IPS-15b (cell line): Measurements from ENCODE around the gene ZNF469.

ENCODE experiments used
- H3K27me3 ChIP-seq: one replicate; pipeline ENCODE4 v1.6.1; 2013; ENCODE audit warnings: low read length; ENCODE audit not compliant: control insufficient read depth, insufficient read depth
- H3K36me3 ChIP-seq: one replicate; pipeline ENCODE4 v1.6.1; 2013; ENCODE audit warnings: low read length; ENCODE audit not compliant: control insufficient read depth, insufficient read depth
- H3K4me1 ChIP-seq: one replicate; pipeline ENCODE4 v1.6.1; 2013; ENCODE audit warnings: mild to moderate bottlenecking, low read length; ENCODE audit not compliant: control insufficient read depth, insufficient read depth
- H3K4me3 ChIP-seq: one replicate; pipeline ENCODE4 v1.5.1; 2013; ENCODE audit warnings: low read depth, low read length
- H3K9ac ChIP-seq: one replicate; pipeline ENCODE4 v1.6.1; 2013; ENCODE audit warnings: low read depth, mild to moderate bottlenecking, low read length
- H3K9me3 ChIP-seq: one replicate; pipeline ENCODE4 v1.6.1; 2013; ENCODE audit warnings: mild to moderate bottlenecking, low read length; ENCODE audit not compliant: control insufficient read depth, insufficient read depth

ZNF469 gene

DNA sequence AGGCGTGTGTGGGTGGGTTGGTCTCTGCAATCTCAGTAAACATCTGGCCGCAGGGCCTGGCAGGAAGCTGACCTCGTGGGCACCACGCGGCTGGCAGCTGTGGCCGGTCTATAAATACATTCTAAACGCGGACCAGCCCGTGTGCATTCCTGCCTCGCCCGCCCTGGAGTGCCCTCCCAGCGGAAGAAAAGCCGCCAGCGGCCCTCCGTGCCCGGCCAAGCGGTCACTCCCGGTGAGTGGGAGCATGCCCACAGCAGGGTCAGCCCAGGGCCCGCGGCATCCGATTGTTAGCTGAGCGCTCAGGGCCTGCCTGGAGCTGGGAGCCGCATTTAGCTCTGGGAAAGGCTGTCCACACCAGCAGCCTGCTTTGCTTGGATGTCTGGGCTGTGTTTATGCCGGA is 10.3 kb downstream of the ZNF469 start:
- no peaks in the 10 kb centered on the region for H3K4me1 ChIP-seq
- H3K36me3 ChIP-seq, result no peaks in the 10 kb centered on the region
- no peaks in the 10 kb centered on the region for H3K27me3 ChIP-seq
- H3K4me3 ChIP-seq, result no peak overlapping the region
- no peak overlapping the region for H3K9ac ChIP-seq
- H3K9me3 ChIP-seq, result no peaks in the 10 kb centered on the region

DNA sequence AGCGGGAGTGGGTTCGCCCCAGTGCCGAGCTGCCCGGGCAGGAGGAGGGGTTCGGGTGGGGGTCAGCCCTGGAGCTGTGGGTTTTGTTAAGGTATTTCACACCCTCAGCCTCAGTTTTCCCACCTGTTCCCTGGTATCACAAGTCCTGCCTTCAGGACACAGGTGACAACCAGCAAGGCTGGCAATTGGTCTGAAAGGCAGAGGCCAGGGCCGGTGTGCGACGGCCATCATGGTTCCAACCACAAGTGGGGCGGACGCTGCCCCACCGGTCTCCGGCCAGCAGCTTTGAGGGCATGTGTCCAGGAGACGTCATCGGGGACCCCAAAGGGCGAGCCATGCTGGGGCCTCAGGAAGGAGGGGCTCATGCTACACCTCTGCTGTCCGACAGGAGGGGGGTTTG is 10.8 kb downstream of the ZNF469 start:
- no peaks in the 10 kb centered on the region for H3K36me3 ChIP-seq
- no peak overlapping the region for H3K4me3 ChIP-seq
- H3K9ac ChIP-seq, result no peak overlapping the region
- no peaks in the 10 kb centered on the region for H3K9me3 ChIP-seq
- no peaks in the 10 kb centered on the region for H3K27me3 ChIP-seq
- H3K4me1 ChIP-seq, result no peaks in the 10 kb centered on the region

DNA sequence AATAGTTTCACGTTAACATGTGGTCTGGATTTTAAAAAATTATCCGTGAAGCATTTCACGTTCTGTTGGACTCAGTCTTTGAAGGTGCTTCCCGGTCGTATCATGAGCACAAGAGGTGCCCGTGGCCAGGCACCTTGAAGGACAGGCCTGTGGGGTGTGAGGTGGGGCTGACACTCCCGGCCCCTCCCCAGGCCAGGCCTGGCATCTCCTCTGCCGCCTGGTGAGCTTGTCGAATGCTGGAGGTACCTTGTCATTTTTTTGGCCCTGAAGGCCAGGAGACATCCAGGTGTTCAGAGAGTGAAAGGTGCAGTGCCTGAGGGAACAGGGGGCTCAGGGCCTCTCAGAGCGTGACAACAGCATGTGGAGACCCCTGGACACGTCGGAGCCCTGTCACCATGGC is 11.7 kb downstream of the ZNF469 start:
- no peaks in the 10 kb centered on the region for H3K36me3 ChIP-seq
- no peaks in the 10 kb centered on the region for H3K9me3 ChIP-seq
- H3K4me1 ChIP-seq, result no peaks in the 10 kb centered on the region
- no peaks in the 10 kb centered on the region for H3K27me3 ChIP-seq
- H3K9ac ChIP-seq, result no peak overlapping the region
- no peak overlapping the region for H3K4me3 ChIP-seq

DNA sequence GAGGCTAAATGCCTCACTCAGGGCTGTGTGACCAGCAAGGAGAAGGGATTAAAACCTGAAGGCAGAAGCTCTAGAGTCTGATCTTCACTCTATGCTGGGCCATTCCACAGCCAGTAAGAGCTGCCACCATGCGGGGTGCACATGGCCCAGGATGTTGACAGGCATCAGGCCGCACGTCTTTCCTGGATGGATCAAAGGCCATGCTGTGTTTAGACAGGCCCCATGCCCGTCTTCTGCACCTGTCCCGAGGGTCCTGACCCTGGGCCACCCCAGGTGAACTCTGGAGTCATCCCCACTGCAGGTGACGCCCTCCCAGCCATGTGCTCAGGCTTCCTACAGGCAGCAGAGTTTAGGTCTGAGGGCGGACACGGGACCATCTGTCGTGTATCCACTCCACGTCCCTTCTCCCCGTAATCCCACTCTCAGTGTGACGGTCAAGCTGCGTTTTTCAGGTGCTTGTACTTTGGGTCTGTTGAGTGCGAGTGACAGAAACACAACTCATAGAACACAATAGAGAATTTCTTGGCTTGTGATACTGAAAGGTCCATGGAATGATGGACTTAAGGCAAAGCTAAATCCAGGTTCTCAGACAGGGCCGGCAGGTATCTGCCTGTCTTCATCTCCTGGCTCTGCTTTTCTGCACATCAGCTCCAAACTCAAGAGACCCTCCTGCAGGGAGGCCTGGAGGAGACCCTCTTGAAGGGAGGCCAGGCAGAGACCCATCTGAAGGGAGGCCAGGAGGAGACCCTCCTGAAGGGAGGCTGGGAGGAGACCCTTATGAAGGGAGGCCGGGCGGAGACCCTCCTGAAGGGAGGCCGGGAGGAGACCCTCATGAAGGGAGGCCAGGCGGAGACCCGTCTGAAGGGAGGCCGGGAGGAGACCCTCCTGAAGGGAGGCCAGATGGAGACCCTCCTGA is 13.2 kb downstream of the ZNF469 start:
- Histone ChIP-seq H3K27me3 (no peaks in the 10 kb centered on the region), H3K36me3 (no peaks in the 10 kb centered on the region)

DNA sequence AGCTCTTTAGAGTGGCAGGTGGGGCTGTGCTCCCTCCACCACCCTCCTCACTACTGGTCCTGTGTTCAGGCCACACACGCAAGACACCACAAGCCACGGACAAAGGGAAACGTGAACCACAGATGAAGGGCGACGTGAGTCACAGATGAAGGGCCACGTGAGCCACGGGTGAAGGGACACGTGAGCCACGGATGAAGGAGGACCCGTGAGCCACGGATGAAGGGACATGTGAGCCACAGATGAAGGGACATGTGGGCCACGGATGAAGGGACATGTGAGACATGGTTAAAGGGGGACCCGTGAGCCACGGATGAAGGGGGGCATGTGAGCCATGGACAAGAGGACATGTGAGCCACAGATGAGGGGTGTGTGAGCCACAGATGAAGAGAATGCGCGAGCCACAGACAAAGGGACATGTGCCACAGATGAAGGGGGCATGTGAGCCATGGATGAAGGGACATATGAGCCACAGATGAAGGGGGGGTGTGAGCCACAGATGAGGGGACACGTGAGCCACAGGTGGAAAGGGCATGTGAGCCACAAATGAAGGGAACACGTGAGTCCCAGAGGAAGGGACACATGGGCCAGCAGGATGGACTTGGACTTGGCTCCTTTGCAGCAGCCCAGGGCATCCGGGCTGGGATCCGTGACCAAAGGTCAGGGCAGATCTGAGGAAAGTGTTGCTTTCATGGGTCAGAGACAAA is 15.6 kb downstream of the ZNF469 start:
- Histone ChIP-seq H3K4me1 (no peaks in the 10 kb centered on the region), H3K9ac (no peak overlapping the region), H3K36me3 (no peaks in the 10 kb centered on the region), H3K27me3 (no peaks in the 10 kb centered on the region), H3K9me3 (no peaks in the 10 kb centered on the region), H3K4me3 (no peak overlapping the region)

More for the DNA sequence above, 13.2 kb downstream of the ZNF469 start:
- no peaks in the 10 kb centered on the region for H3K9me3 ChIP-seq
- no peaks in the 10 kb centered on the region for H3K4me1 ChIP-seq
- H3K4me3 ChIP-seq, result no peak overlapping the region
- H3K9ac ChIP-seq, result no peak overlapping the region

GRCh38 chr16:88398874-88399178 is 16.1 kb downstream of the ZNF469 start:
- no peaks in the 10 kb centered on the region for H3K36me3 ChIP-seq
- H3K27me3 ChIP-seq, result no peaks in the 10 kb centered on the region
- H3K4me3 ChIP-seq, result no peak overlapping the region
- no peaks in the 10 kb centered on the region for H3K9me3 ChIP-seq
- H3K9ac ChIP-seq, result no peak overlapping the region
- no peaks in the 10 kb centered on the region for H3K4me1 ChIP-seq

DNA sequence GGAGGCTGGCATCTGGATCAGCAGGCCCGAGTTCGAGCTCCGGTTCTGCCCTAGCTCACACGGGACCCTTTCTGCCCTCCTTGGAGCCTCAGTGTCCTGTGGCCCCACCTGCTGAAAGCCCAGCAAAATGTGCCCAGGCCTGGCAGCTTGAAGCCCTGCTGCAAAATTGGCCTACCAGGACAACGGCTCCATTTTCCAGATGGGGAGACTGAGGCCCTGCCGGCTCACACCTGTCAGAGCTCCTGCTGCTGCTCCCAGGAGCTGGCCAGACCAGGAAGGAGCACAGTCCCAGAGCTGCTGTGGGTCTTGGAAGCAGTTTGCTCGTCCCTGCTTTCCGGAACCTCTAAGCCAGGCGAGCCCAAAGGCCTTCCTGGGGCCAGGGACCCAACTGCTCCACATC is 17.4 kb downstream of the ZNF469 start:
- Histone ChIP-seq H3K9ac (no peak overlapping the region), H3K9me3 (no peaks in the 10 kb centered on the region), H3K4me1 (no peaks in the 10 kb centered on the region), H3K27me3 (no peaks in the 10 kb centered on the region), H3K36me3 (no peaks in the 10 kb centered on the region), H3K4me3 (no peak overlapping the region)

DNA sequence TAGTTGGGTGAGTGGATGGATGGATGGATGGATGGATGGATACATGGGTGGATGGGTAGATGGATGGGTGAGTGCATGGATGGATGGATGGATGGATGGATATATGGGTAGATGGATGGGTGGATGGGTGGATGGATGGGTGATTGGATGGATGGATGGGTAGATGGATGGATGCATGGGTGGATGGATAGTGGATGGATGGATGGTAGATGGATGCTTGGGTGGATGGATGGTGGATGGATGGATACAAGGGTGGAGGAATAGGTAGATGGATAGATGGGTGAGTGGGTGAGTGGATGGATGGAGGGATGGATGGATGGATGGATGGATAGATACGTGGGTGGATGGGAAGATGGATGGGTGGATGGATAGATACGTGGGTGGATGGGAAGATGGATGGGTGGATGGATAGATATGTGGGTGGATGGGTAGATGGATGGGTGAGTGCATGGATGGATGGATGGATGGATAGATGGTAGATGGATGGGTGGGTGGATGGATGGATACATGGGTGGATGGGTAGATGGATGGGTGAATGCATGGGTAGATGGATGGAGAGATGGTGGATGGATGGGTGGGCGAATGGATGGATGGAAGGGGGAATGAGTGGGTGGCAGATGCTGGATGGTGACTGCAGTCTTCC is 19.0 kb downstream of the ZNF469 start:
- H3K4me3 ChIP-seq, result no peak overlapping the region
- H3K9me3 ChIP-seq, result no peaks in the 10 kb centered on the region
- no peaks in the 10 kb centered on the region for H3K4me1 ChIP-seq
- no peaks in the 10 kb centered on the region for H3K36me3 ChIP-seq
- no peaks in the 10 kb centered on the region for H3K27me3 ChIP-seq
- no peak overlapping the region for H3K9ac ChIP-seq

- Histone ChIP-seq H3K27me3 (no peaks in the 10 kb centered on the region), H3K9ac (no peak overlapping the region), H3K4me3 (no peak overlapping the region), H3K9me3 (no peaks in the 10 kb centered on the region), H3K36me3 (no peaks in the 10 kb centered on the region), H3K4me1 (no peaks in the 10 kb centered on the region)
These were observed 19.9 kb downstream of the ZNF469 start for GRCh38 chr16:88402551-88403240.

- Histone ChIP-seq H3K9me3 (no peaks in the 10 kb centered on the region), H3K9ac (no peak overlapping the region), H3K4me1 (no peaks in the 10 kb centered on the region), H3K36me3 (no peaks in the 10 kb centered on the region), H3K4me3 (no peak overlapping the region), H3K27me3 (no peaks in the 10 kb centered on the region)
These were observed 21.2 kb downstream of the ZNF469 start for GRCh38 chr16:88403794-88404581.

DNA sequence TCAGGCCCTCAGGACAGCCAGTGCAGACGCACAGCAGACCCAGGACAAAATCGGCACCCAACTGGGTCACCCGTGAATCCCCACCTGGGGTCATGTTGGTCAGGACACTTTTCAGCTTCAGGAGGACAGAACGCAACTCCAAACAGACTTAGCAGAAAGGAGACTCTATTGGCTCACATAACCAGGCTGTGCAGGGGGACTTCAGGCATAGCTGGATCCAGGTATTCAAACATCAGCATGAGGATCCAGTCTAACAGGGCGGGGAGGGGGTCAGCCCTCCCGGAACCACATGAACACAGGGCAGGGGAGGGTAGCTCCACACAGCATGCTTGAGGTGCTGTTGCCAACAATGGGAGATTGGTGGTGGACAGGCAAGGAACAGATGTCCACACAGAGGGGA is 22.0 kb downstream of the ZNF469 start:
- Histone ChIP-seq H3K9me3 (no peaks in the 10 kb centered on the region), H3K4me3 (no peak overlapping the region), H3K9ac (peak overlapping the region; percentile 37), H3K4me1 (no peaks in the 10 kb centered on the region), H3K27me3 (no peaks in the 10 kb centered on the region), H3K36me3 (no peaks in the 10 kb centered on the region)
